HG03354 (cell line): ENCODE data around the gene MAP3K1.

Source experiments
- ATAC-seq: cut with Tn5 transposase; IDR thresholded peaks from one replicate; pipeline ENCODE4 v1.9.1; 2021; ENCODE audit warnings: mild to moderate bottlenecking; ENCODE audit not compliant: unreplicated experiment, poor library complexity, severe bottlenecking

The MAP3K1 gene

DNA sequence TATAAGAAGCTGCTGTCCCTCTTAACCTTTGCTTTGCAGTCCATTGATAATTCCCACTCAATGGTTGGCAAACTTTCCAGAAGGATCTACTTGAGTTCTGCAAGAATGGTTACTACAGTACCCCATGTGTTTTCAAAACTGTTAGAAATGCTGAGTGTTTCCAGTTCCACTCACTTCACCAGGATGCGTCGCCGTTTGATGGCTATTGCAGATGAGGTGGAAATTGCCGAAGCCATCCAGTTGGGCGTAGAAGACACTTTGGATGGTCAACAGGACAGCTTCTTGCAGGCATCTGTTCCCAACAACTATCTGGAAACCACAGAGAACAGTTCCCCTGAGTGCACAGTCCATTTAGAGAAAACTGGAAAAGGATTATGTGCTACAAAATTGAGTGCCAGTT, 66.2 kb downstream of the MAP3K1 start:
- no peak for ATAC-seq

DNA sequence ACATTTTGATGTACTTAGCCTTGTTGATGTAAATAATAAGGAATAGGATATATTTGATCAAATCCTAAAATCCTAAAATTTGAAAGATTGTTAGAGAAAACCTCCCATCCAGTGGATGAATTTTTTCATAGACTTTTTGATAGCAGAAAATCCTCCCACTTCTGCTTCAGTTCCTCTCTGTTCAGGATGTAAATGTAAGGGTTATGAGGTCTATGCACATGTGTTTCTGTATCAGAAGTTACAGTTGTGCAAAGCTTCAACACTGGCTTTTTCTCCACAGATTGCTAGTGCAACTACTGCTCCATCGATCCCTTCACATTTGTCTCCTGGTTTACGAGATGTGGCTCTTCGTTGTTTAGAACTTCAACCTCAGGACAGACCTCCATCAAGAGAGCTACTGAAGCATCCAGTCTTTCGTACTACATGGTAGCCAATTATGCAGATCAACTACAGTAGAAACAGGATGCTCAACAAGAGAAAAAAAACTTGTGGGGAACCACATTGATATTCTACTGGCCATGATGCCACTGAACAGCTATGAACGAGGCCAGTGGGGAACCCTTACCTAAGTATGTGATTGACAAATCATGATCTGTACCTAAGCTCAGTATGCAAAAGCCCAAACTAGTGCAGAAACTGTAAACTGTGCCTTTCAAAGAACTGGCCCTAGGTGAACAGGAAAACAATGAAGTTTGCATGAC, 78.1 kb downstream of the MAP3K1 start:
- ATAC-seq = no peak

DNA sequence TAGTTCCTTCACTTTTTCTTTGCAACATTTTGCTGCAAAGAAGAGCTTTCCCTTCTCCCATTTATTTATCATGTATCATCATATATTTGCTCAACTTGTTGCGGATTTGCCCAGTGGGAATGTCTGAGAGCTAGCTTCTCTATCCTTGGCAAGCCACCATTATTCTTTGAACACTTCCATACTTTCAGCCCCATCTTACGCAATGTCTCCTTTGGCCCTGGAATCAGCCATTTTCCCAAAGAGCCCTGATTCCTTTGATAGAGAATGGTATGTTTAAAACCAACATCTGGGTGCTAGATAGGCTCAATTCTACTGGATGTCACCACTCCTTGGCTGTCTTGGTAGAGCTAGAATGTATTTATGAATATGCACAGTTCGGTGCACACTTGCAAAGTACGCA, 81.4 kb downstream of the MAP3K1 start:
- ATAC-seq = no peak

DNA sequence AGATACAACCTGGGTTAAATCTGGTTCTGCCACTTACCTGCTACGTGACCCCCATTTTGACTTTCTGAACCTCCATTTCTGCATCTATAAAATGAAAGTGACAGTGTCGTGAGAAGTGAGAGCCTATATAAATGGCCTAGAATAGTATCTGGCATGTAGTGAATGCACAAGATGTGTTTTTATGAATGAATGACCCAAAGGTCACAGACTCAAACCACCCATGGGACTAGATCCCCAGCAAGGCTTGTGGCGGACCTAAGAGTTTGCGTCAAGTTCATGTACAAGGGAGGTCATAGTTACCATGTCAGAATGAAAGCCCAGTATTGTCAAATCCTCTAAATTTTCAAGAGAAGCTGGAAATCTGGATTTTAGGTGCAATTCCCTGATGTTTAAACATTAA, 82.9 kb downstream of the MAP3K1 start:
- no peak for ATAC-seq

DNA sequence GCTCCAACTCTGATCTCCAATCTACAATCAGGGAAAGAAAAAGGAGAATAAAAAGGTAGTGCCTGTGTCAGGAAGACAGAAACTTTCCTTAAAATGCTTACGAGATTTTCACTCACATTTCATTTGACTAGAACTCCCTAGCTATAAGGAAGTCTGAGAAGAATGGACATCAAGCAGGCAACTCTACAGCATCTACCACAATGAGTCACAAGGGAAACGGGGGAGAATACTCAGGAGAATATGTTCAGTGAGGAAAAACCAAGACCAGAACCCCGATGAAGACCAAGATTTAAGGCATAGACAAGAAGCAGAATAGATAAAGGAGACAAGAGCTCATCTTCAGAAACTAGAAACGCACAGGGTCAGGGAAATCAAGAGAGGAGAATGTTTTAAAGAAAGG, 85.0 kb downstream of the MAP3K1 start:
- no peak for ATAC-seq

DNA sequence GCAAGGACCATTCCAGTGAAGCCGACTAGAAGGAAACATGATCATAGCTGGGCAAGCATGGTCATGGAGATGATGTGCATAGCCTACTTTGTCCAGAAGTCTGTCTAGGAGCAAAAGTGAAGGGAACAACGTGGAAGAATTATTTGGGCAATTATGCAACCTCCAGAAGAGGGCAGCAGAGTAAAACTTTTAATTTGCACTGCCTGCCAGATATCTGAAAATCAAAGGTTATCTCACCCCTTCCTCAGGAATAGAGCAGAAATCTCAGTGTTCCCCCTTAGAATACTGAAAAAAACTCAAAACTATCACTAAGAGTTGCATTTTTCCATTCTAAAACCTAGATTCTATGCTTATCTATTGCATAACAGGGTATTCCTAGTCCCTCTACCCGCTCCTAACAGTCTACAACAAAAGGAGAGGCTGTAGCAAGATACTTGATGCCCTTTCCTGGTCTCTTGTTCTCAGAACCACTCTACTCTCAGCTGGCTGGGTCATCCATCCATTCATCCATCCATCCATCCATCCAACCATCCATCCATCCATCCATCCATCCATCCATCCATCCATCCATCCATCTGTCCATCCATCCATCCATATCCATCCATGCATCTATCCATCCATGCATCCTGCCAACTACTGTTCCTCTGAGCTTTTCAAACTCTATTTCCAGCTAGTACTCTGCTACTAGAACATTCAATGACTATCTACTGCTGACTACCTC, 85.7 kb downstream of the MAP3K1 start:
- ATAC-seq = no peak

DNA sequence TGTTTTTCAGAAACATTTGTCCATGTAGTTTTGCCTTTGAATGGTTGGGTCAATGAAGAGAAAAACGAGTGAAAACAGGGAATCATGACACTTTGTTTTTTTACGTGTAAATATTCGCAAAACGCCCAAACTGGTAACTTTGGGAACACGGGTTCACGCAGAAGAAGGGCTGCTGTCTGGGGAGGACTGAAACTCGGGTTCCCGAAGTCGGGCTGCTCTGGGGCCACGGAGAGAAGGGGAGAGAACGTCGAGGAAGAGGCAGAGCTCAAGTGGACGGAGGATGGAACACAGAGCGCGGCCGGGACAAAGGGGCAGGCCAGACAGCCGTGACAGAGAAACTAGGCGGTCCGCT, 93.6 kb downstream of the MAP3K1 start:
- peak; percentile 41 for ATAC-seq

DNA sequence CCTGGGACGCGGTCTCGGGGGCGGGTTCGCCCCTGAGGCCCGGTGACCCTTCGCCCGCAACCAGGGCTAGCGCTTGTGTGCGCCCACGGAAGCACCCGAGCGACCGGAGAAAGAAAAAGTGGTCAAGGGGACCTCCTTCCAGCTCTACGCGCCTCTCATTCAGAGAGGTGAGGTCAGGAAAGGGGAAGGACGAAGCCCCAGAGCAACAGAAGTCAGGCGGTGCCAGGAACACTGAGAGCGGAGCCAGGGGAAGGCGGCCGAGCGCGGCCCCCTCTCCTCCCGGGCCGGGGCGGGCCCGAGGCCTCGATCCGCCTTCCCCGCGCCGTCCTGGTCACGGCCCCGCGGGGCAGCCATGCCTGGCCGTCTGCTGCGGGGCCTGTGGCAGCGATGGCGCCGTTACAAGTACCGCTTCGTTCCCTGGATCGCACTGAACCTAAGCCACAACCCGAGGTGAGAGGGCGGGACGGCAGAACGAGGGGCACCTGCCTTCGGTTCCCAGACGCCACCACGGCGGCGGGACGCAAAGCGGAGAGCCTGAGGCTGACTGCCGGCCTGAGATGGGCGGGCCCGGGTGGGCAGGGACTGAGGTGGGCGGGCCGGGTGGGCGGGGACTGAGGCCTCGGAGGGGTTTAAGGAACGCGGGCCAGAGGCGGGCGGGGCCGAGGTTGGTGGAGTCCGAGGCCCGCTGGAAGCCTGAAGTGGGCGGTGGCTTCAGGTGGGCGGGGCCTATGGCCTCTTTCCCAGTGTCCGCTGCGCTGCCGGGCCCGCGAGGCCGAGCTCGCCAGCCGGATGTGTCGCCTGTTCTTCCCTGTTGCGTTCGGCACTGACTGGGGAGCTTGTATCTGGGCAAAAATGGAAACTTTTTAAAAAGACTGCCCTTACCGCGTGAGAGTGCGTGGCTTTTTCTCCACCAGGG, 94.2 kb downstream of the MAP3K1 start, which contains the start of gene SETD9:
Gene SETD9, plus strand, starts transcription at position 303 of the 916 bp plus-strand sequence. Its CDS starts 50 bp downstream, at position 353.
- ATAC-seq = peak; percentile 88

DNA sequence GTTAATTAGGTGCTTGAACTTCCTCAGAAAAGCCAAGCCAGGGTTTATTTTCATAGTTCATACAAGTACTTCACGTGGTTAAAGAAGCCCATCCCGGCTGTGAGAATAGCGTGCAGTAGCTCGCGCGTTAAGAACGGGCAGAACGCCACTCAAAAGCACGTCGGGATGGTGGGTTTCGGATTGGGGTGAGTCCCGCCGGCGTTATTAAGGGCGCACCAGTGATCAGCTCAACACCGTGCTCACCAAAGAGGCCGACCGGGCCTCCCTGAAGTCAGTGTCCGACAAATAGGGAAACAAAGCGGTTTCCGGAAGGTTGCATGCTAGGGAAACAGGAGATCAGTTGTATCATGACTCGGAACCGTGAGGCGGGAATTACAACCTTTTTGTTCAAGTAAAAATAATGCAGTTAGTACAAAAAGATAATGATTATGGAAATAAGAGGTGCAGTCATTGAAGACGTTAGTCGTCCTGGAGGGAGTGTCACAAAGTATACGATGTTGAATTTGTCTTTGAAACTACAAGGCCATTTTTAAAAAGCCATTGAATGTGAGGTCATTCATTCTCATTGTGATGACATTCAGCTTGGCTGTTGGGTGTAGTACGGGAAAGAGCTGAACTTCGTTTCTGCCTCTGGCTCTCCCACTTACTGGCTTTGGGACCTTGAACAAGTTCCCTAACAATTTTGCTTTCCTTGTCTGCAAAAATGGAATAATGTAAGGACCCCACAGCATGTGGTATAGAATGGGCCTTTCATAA, 95.0 kb downstream of the MAP3K1 start:
- peak; percentile 30 for ATAC-seq

DNA sequence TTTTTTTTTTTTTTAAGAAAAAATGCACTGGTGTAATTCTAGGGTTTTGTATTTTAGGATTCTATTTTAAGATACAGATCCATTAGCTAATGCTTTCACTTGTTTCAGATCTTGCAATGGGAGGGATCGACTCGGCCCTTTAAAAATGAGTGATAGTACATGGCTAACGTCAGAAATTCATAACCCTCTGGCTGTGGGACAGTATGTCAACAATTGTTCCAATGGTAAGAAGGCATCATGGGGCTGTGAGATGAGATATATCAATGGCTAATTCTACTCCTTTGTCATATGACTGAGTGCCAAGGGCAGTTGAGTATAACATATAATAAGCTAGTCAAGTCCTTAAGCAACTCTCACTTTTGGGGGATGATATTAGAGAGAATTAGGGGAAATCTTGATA, 98.4 kb downstream of the MAP3K1 start:
- no peak for ATAC-seq

DNA sequence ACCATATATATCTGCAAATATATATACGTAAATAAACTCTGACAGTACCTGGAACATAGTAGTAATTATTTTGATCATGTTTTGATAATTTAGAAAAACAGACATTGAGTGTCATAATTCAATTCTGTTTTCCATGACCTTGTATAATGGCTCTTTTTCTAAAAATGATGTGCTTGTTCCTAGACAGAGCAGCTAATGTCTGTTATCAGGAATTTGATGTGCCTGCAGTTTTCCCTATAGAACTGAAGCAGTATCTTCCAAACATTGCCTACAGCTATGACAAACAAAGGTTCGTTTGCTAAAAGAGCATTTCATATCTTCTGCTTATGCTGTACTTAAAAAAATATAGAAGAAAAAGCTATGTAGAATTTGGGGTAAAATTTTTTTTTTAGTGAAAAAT, 99.3 kb downstream of the MAP3K1 start:
- ATAC-seq = no peak

DNA sequence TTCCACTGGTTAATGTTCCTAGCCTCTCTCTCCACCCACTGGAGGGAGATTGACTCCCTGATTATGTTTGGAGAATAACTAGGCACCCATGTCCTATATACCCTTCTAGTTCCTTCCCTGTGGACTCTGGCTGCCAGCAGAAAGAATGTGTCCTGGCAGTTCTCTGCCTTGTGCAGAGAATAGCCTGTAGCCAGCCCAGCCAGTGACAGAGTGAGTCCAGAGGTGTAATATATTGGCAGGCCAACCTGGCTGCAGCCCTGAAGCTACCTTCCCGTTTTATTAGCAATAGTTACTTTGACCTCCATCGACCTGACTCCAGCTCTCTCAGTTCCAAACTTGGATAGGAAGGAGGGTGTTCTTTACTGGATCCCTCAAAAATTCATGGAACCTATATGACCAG, 102.2 kb downstream of the MAP3K1 start:
- ATAC-seq = no peak

DNA sequence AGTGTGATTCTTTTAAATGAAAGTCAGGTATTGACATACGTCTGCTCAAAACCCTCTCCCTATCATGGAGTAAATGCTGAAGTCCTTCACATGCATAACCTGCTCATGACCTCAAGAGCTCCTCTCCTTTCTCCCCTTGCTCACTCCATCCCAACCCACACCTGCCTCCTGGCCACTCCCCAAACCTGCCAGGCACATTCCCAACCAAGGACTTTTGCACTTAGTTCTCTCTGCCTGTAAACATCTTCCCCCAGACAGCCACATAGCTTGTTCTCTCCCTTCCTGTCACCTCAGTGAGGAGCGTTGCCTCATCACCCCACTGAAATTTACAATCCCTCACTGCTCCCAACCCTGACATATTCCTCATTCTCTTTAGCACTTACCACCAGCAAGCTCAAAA, 102.7 kb downstream of the MAP3K1 start:
- ATAC-seq = no peak

DNA sequence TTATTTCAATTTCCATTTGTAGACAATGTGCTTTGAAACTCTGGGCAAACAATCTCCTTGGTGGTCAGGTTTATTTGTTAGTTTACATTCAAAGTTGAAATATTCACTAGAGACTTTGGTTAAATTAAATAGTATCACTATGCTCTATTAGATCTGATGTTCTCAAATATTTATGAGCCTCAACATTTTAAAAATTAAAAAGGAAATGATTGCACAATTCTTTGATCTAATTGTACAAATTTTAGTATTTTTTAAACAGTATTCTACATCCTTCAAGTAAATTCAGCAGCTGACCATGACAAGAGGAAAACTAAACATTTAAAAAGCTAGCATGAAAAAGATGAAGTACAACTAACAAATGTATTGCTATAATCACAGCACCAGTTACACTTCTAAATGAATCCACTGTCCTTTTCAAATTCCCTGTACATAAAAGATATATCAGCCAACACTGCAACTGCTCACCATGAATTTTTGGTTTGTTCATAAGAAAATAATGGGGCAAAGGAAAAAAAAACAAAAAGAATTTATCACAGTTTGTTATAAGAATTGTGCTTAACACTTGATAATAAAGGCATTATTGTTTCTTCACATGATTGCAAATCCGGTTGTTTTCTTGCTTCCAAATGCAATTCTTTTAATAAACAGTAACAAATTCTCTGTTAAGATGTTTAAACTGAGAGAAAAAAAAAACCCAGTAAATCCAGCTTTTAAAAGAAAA, 104.8 kb downstream of the MAP3K1 start:
- ATAC-seq = no peak

DNA sequence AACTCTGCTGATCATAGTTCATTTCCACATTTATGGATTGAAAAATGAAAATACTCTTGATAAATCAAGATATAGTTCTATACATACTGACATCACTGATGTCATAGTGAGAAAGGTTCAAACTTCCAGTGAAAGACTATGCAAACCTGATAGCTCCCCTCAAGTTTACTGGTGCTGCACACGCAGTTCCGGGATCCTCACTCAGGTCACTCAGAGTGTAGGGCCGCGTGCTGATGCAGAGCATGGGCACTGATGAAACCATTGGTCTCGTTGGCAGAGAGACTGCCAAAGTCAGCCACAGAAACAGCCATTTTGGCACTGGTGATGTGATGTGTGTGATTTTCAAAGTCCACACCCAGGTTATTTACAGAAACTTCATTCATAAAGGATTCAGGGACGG, 107.6 kb downstream of the MAP3K1 start:
- ATAC-seq = no peak

DNA sequence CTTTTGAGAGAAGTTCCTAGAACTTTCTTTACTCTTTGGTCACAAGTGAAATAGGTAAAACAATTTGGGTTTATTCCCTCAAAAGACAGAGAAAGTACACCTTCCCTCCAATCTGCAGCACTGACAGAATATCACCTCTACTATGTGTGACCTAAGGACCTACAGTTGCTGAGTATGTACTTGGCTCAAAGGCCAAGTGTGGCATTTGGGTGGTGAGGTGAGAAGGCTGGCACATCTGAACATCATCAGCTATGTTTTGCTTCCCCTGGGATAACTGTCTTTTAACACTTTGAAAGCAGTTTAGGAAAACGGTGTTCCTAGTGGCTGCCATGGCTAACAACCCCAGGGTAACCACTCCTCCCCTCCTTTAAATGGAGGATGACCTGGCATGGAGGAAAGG, 119.0 kb downstream of the MAP3K1 start:
- ATAC-seq = no peak

DNA sequence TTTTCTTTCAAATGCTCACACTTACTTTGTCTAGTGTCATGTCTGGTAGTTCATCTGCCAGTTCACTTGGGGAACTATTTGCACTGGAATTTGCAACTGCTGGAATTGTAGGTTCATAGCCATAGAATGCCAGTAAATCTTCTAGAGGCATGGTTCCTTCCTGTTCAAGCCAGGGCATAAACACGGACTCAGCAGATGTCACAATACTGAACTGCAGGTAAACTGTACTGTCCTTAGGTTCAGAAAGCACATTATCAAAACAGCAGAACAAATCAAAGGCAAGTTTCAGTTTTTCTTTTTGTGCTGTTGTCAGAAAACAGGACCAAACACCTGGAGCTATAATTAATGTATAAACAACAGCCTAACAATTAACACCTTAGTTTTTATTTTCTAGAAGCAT, 123.5 kb downstream of the MAP3K1 start:
- ATAC-seq = no peak

DNA sequence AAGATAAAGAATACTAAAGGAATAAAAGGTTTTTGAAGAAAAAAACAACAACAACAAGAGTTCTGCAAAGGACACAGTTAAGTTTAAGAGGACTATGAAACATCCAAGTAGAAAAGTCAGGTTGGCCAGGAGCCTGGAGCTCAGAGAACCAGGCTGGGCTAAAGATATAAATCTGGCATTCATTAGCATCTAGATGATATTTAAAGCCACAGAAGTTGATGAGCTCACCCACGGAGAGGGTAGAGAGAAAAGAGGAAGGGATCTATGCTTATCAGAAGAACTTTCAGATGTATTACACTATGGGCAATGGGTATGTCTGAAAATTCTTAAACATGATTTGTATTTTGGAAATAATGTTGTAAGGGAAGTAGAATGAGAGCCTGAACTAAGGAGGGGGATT, 126.6 kb downstream of the MAP3K1 start:
- ATAC-seq = no peak
